Hypothalamus (tissue), 51 donors: ENCODE measurements around the gene DPYD.
"Not testable (repeated sequence)": the region's sequence is repeated elsewhere in the genome, so short reads cannot be mapped to it uniquely, and the experiment has no call there.

ENCODE experiments used
- DNase-seq, 51 donors: peaks; one replicate each; lab custom pipeline; 2025; lab: John Stamatoyannopoulos, UW

The DPYD gene

DNA sequence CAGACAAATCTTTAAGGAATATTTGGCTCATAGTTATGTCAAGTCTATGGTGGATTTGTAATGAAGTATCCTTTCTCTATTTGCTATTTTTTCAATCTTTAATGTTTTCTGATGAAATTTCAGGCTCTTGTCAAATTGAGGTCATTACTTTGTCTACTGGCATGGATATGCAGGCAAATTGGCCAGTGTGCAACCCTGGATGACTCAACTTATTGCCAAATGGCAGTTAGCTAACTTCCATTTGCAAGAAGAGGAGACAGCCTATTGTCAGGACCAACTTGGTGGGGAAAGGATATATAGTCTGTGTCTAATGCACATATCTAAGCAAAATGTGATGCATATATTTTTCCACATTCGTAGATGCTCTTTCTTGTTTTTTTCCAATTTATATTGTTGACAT lies 668.8 kb downstream of the DPYD start:
- peak in 2 of 51 donors; percentile 3 to 28 for DNase-seq

- no peak for DNase-seq
Measured at GRCh38 chr1:97247196-97247595, 673.6 kb downstream of the DPYD start.

- peak in 2 of 51 donors; percentile 2 to 12 for DNase-seq
Measured at GRCh38 chr1:97245682-97246081, 675.2 kb downstream of the DPYD start.

DNA sequence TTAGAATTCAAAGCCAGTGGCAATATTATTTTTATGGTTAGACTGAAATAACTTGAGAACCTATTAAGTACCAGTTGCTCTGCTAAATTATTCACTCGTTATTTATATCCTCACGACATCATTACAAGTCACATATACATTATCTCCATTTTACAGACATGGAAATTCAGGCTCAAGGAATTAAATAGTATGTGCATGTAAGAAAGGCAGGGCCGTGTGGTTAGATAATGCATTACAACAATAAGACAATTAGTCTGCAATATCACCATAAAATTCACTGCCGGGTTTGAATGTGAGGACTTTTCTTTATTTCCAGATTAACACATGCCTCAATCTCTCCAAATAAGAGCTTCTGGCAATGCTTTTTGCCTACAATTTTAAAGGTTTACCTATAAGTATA lies 675.8 kb downstream of the DPYD start:
- no peak for DNase-seq

DNA sequence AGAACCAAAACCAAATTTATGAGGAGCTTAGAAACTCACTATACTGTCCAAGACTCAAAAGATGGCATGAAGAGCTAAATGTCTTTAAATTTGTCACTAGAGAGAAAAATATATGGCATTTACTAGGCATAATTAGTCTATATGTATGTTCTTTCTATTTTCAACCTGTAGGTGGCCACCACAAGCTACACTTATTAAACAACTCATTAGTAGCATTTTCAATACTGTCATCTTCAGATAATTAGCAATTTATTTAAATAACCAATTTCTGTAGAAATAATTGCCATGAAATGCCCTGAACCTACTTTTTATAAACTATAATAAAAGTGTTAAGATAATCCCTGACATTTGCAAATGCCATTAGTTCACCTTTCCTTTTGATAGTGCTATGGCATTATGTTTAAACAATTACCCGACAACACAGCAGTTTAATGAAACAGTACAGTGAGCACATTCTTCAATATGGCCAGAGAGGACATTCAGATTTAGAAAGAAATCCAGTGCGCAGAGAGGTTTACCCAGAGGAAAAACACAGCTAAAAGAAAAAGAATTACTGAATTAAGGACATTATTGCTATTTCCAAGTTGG lies 676.8 kb downstream of the DPYD start:
- peak in 1 of 51 donors; percentile 18 for DNase-seq

- DNase-seq: no peak
Measured at GRCh38 chr1:97238816-97239215, 682.0 kb downstream of the DPYD start.

DNA sequence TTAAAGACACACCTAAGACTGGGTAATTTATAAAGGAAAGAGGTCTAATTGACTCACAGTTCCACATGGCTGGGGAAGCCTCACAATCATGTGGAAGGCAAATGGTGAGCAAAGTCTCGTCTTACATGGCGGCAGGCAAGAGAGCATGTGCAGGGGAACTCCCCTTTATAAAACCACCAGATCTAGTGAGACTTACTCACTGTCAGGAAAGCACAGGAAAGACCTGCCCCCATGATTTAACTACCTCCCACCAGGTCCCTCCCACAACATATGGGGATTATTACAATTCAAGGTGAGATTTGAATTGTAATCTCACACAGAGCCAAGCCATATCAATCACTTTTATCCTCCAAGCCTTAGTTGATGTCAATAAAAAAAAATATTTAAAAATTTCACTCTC lies 689.5 kb downstream of the DPYD start:
- not testable (repeated sequence) for DNase-seq

DNA sequence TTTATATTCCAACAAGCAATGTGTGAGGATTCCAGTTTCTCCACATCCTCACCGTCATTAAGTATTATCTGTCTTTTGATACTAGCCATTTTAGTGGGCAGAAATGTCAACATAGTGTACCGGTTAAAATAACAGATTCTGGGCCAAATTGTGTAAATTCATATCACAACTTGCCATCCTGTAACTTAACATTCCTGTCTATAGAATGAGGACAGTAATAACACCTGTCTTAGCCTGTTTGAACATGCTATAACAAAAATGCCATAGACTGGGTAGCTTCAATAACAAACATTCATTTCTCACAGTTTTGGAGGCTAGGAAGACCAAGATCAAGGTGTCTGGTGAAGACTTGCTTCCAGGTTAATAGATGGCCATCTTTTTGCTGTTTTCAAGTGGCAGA lies 708.2 kb downstream of the DPYD start:
- no peak for DNase-seq

DNA sequence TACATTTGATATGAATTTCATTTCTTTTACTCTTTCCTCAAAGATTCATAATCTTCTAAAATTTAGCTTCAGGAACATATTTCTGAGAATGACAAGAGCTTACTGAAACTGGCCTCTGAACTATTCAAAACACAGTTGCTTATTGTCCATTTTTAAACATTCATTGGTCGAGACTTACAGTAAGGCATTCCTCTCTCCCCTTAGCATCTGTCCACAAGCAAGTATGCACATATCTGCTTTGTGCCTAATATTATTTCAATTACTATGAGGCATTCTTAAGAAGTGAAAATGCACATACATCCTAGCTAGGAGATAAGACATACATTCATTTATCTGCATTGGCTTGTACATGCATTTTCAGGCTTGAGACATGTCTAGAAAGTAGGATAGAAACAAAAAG lies 710.5 kb downstream of the DPYD start:
- DNase-seq: no peak

DNA sequence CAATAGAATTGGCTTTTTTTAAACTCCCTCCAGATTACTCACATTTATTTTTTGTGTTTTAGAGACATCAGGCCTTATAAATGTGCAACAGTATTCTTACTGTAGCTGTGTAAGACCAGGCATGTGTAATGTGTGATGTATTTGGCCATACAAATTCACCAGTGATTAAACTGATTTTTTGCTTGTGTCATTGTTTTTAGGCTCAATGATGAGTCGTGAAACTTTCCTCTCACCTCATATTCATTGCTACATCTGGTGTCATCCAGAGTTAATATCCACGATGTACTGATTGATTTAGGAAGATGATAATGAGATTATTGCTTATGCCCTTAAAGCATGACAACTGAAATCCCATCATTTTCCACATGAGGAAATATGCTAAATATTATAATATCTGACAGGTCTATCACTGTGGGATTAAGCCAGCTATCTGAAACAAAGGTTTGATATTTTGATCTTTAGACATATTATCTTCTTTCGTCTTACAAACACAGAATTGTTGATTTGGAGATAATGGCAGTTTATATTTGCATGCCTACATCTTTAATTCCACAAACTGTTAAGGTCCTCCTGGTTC lies 711.4 kb downstream of the DPYD start:
- no peak for DNase-seq

- DNase-seq: peak in 2 of 51 donors; percentile 2 to 10
Measured at GRCh38 chr1:97207868-97208267, 713.0 kb downstream of the DPYD start.

GRCh38 chr1:97204468-97204867 lies 716.4 kb downstream of the DPYD start:
- DNase-seq: no peak

- peak in 10 of 51 donors; percentile 4 to 16 (median 7) for DNase-seq
Measured at GRCh38 chr1:97202481-97203380, 718.1 kb downstream of the DPYD start.

- no peak for DNase-seq
Measured at GRCh38 chr1:97201641-97202040, 719.2 kb downstream of the DPYD start.

DNA sequence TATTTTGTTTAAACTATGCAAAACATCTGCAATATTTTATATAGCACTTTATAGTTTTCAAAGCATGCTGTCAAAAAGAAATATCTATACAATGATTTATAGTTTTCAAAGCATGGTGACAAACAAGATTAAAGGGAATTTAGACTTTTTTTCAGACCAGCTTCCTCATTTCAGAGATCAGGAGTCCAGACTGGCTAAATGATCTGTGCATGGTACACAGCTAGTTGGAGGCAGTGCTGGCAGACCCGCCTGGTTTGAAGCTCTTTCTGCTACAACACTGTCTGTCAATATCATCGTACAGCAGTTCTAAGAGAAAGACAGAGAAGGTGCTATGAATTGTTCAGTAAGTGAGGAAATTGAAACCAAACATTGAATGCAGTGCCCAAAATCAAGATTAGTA lies 720.2 kb downstream of the DPYD start:
- no peak for DNase-seq

DNA sequence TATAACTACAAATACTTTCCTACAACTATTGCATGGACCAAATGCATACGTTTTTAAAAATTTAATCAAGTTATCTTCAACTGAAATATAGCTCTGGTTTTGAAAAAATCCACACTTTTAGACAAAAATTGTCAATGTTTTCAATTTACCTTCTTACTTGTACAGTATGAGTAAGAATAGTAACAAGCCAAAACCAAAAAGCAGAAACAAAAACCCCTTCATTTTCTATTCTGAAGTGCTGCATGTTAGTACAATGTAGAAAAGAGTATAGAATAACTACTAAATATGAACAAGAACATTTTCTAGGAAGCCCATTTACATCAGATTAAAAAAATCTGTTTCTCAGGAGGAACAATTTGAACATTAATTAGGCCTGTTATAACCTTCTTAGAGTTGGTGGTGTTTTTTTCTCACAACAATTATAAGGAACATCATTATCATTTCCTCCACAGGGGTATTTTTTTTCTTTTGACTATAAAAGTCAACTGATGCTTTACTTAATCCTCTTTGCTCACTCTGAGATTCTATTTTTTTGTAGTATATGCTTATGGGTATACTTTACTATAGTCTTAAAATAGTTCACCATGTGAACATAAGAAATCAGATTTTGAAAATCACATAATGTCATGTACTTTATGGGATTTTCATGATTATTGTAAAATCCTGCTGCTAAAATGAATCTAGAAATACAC lies 723.9 kb downstream of the DPYD start:
- no peak for DNase-seq

GRCh38 chr1:97192872-97193572 lies 727.8 kb downstream of the DPYD start:
- DNase-seq: no peak

DNA sequence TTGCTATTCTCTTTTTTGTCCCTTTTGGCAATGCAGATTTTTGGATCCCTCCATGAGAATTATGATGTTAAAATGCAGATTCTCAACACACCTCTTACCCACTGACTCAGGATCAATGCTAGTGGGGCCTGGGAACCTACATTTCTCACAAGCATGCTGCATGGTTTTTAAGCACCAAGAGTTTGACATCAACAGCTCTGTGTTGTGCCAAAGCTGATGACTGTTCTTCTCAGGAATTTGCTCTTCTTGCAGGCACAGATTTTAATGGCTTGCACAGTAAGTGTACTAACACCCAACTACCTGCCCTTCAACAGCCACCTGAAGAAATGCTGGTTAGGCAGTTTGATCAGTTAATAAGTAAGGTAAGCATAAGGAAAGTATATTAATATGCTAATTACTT lies 730.5 kb downstream of the DPYD start:
- DNase-seq: no peak

- no peak for DNase-seq
Measured at GRCh38 chr1:97186381-97186780, 734.5 kb downstream of the DPYD start.

DNA sequence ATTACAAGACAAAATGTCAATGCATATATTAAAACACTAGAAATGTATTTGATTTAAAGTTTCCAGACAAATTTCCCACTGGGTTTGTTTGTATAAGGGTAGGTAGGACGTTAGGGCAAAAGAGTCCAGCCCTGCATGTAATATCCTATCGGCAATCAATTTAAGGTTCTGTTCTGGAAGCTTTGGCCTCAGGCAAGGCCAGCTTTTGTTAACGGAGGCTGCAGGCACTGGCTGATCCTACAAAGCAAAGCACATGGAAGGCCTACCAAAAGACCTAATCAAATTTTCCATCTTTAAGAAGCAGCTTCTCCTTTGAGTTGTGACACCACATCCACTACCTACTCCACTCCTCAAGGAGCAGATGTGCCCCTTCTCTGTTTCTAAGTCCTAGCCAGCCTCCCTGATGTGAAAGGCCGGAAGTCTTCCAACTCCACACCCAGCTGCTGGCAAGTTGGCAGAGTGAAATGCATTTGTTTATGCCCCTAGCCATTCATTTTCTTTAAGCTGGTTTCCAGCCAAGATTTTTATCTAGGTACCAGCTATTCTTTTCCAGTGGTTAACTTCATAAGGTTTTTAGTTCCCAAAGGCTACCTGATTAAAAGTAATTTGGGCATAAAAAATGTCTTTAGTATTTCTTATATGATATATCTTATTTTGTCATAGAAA lies 746.7 kb downstream of the DPYD start:
- DNase-seq: no peak
